ENCODE measurements around the gene TMEM201.

DNA sequence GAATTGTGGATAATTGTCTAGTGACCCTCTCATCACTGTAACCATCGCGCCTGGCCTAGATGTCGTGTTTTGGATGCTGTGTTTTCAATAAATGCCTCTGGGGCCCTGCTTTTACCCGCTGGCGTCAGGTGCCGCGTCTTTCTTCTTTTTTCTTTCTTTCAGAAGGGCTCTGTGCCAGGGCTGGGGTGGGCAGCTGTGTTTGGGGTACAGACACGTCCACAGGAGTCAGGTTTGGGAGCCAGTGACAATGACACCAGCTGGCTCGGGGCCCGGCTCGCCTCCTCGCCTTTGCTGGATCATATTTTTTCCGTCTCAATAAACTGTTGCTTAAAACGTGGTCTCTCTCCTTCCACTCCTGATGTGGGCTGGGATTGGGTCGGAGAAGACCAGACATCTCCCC lies 16.1 kb downstream of the TMEM201 start:
- TF ChIP-seq POLR2AphosphoS5 (IDR thresholded peaks at IDR 0.05; ENCODE audit: borderline replicate concordance, low read depth, low read length): no peak
- TF ChIP-seq EZH2 (IDR thresholded peaks at IDR 0.05): no peak

All from SK-N-MC (cell line).